PC-9 (cell line): Measurements from ENCODE around the gene SPA17.

Source experiments
- EZH2 ChIP-seq: fragments of 200-600 bp; sonication (generic); IDR thresholded peaks from 2 replicates; pipeline ENCODE4 v1.8.0; 2017; ENCODE audit warnings: antibody characterized with exemption, low read depth
- TF ChIP-seq, protein P1 (sequence below): fragments of 200-600 bp; sonication (generic); conservative IDR thresholded peaks from 2 replicates; pipeline ENCODE4 v1.6.1; 2017; ENCODE audit warnings: mixed run types, antibody characterized with exemption, mild to moderate bottlenecking, moderate library complexity

DNA sequence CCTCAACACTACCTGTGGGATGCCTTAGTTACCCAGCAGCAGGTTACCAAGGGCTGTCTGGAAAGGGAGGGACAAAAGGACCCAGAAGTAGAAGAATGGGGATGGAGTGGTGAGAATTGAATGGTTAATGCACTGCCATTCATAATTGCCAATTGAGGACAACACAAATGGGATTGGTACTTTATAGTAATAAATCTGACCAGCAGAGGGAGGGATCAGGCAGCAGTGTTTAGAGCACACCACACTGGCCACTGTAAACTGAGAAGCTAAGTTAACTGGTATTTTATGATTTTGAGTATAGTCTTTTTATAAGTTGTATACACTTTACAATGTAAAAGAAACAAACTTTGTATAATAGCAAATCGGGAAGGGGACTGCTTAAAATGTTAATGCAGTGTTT is 40.3 kb upstream of the SPA17 start:
- TF ChIP-seq, protein P1, sequence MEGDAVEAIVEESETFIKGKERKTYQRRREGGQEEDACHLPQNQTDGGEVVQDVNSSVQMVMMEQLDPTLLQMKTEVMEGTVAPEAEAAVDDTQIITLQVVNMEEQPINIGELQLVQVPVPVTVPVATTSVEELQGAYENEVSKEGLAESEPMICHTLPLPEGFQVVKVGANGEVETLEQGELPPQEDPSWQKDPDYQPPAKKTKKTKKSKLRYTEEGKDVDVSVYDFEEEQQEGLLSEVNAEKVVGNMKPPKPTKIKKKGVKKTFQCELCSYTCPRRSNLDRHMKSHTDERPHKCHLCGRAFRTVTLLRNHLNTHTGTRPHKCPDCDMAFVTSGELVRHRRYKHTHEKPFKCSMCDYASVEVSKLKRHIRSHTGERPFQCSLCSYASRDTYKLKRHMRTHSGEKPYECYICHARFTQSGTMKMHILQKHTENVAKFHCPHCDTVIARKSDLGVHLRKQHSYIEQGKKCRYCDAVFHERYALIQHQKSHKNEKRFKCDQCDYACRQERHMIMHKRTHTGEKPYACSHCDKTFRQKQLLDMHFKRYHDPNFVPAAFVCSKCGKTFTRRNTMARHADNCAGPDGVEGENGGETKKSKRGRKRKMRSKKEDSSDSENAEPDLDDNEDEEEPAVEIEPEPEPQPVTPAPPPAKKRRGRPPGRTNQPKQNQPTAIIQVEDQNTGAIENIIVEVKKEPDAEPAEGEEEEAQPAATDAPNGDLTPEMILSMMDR = peak; percentile 44; the same call in 1 of the 2 replicates
- TF ChIP-seq EZH2 = no peak
